Mucosa of descending colon (tissue), 3 donors: Measurements from ENCODE around the gene GALNT9. TPM values are rescaled to one million over a fixed set of nuclear protein-coding genes. Genes with fewer than 3 reads are reported as not detected.
"Not testable (repeated sequence)": the region's sequence is repeated elsewhere in the genome, so short reads cannot be mapped to it uniquely, and the experiment has no call there.

Experiments
- ATAC-seq: fragments of 200-7000 bp; cut with Tn5 transposase; one replicate; pipeline ENCODE4 v1.9.1; 2020; ENCODE audit warnings: mild to moderate bottlenecking, moderate library complexity
- DNase-seq, 3 donors: peaks; one replicate each; pipeline ENCODE4 v3.0.0-alpha.2; 2020
- H3K36me3 ChIP-seq: fragments of 200-600 bp; one replicate; pipeline ENCODE4 v1.8.0; 2021; ENCODE audit warnings: low read depth, mild to moderate bottlenecking
- H3K4me1 ChIP-seq: fragments of 200-600 bp; one replicate; pipeline ENCODE4 v1.8.0; 2021; ENCODE audit warnings: low read depth, mild to moderate bottlenecking
- H3K4me3 ChIP-seq: fragments of 200-600 bp; one replicate; pipeline ENCODE4 v1.8.0; 2021; ENCODE audit warnings: mild to moderate bottlenecking
- H3K9me3 ChIP-seq: fragments of 200-600 bp; one replicate; pipeline ENCODE4 v1.8.0; 2021; ENCODE audit warnings: mild to moderate bottlenecking
- CTCF ChIP-seq: fragments of 200-600 bp; IDR thresholded peaks from one replicate; pipeline ENCODE4 v1.8.0; 2022; ENCODE audit warnings: antibody characterized with exemption, mild to moderate bottlenecking
- intact Hi-C, 2 donors: fragments of 100-400 bp; cut with DNase I in 1 of 2; cut with micrococcal nuclease in 1 of 2; formaldehyde crosslinking; loops; one replicate each; pipeline versions ENCODE4 v1.11.0 to v1.11.1; 2022; cut with DNase I, micrococcal nuclease
- total RNA-seq, 3 donors: library from RNA; stranded (reverse); fragmentation: NEBNext Ultra II Directional in 2 of 3; extraction: Animal tissue kit (Norgen Biotek cat#: 25700) in 2 of 3; gene quantifications; one replicate each; pipeline versions ENCODE4 v1.2.1 to v1.2.4, GENCODE V29; 2021 to 2023
- donor health status: DM: no; HTN: no; CAD: no; lungs with moderate emphysema.
- donor health status: DM: no; HTN: no; CAD: no.
- donor health status: DM: no; HTN: yes; CAD: no.

The GALNT9 gene
- total RNA-seq, 3 donors from 2014 or later, result 0.43 to 3.7 TPM; not detected in 1

- ATAC-seq (no peak), DNase-seq (no peak)
- Histone ChIP-seq H3K4me1 (peaks cover 6% of the 10 kb centered on the region), H3K9me3 (no peaks in the 10 kb centered on the region), H3K4me3 (no peak overlapping the region), H3K36me3 (no peaks in the 10 kb centered on the region)
- TF ChIP-seq CTCF, result no peak
- intact Hi-C loops, result no loop called here
Observed at GRCh38 chr12:132152411-132152821, 177.0 kb downstream of the GALNT9 start.

GRCh38 chr12:132151766-132152410 lies 177.5 kb downstream of the GALNT9 start:
- peaks cover 6% of the 10 kb centered on the region for H3K4me1 ChIP-seq
- DNase-seq (peak in 1 of 3 donors; percentile 50), ATAC-seq (no peak)
- no peak for TF ChIP-seq CTCF
- no peak overlapping the region for H3K4me3 ChIP-seq
- H3K9me3 ChIP-seq, result no peaks in the 10 kb centered on the region
- intact Hi-C loops, result no loop called here
- H3K36me3 ChIP-seq, result no peaks in the 10 kb centered on the region

GRCh38 chr12:132151145-132151765 lies 178.1 kb downstream of the GALNT9 start:
- H3K9me3 ChIP-seq, result no peaks in the 10 kb centered on the region
- no peak for TF ChIP-seq CTCF
- intact Hi-C loops, result no loop called here
- H3K4me3 ChIP-seq, result no peak overlapping the region
- H3K4me1 ChIP-seq, result peaks cover 6% of the 10 kb centered on the region
- DNase-seq, result no peak
- ATAC-seq, result no peak
- H3K36me3 ChIP-seq, result no peaks in the 10 kb centered on the region

- no peaks in the 10 kb centered on the region for H3K36me3 ChIP-seq
Observed at GRCh38 chr12:132150780-132151144, 178.6 kb downstream of the GALNT9 start.

GRCh38 chr12:132149526-132149925 lies 179.9 kb downstream of the GALNT9 start:
- DNase-seq, result peak in 1 of 3 donors; percentile 26
- H3K4me1 ChIP-seq, result peaks cover 16% of the 10 kb centered on the region
- H3K9me3 ChIP-seq, H3K4me3 ChIP-seq, intact Hi-C loops, ATAC-seq, H3K36me3 ChIP-seq: not testable (repeated sequence)

More at GRCh38 chr12:132150780-132151144, 178.6 kb downstream of the GALNT9 start:
- H3K4me3 ChIP-seq, result no peak overlapping the region
- TF ChIP-seq CTCF, result no peak
- ATAC-seq (no peak), DNase-seq (no peak)
- peaks cover 6% of the 10 kb centered on the region for H3K4me1 ChIP-seq
- no peaks in the 10 kb centered on the region for H3K9me3 ChIP-seq
- intact Hi-C loops, result no loop called here

- Histone ChIP-seq H3K9me3 (no peaks in the 10 kb centered on the region), H3K36me3 (no peaks in the 10 kb centered on the region), H3K4me3 (no peak overlapping the region), H3K4me1 (peaks cover 10% of the 10 kb centered on the region)
- TF ChIP-seq CTCF, result no peak
- intact Hi-C loops, result no loop called here
- ATAC-seq (no peak), DNase-seq (no peak)
Observed at GRCh38 chr12:132148368-132149045, 180.9 kb downstream of the GALNT9 start.
